GM21619 (cell line): ENCODE measurements around the gene CAB39.

ENCODE experiments used
- ATAC-seq: cut with Tn5 transposase; IDR thresholded peaks from one replicate; pipeline ENCODE4 v1.9.1; 2021; ENCODE audit not compliant: unreplicated experiment

Gene CAB39

DNA sequence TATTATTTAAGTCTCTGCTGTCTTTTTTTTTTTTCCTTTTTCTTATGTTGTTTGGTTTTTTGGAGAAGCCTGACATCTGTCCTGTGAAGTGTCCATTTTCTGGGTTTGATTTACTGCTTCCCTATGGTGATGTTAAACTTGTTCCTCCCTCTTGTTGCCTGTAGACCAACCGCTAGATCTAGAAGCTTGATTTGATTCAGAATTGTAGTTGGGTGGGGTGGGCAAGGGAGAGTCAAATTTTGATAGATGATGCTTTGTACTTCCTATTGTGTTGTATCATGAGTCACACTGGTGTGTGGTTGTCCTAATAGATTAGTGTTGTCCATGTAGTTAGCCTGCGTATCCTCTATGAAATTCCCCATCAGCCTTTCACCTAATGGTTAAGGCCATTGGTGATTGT lies 35.4 kb downstream of the CAB39 start:
- ATAC-seq, result no peak

- no peak for ATAC-seq
Measured at GRCh38 chr2:230749111-230749510, 36.5 kb downstream of the CAB39 start.

- ATAC-seq, result no peak
Measured at GRCh38 chr2:230751062-230751461, 38.4 kb downstream of the CAB39 start.

DNA sequence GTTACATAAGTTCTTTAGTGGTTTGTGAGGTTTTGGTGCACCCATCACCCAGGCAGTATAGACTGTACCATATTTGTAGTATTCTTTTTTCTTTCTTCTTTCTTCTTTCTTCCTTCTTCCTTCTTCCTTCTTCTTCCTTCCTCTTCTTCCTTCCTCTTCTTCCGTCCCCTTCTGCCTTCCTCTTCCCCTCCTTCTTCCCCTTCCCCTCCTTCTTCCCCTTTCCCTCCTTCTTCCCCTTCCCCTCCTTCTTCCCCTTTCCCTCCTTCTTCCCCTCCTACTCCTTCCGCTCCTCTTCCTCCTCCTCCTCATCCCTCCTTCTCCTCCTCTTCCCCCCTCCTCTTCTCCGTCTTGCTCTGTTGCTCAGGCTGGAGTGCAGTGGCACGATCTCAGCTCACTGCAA lies 41.6 kb downstream of the CAB39 start:
- no peak for ATAC-seq

GRCh38 chr2:230757476-230757875 lies 44.8 kb downstream of the CAB39 start:
- ATAC-seq, result no peak

GRCh38 chr2:230758566-230759480 lies 46.2 kb downstream of the CAB39 start:
- ATAC-seq, result no peak

GRCh38 chr2:230759481-230760167 lies 47.0 kb downstream of the CAB39 start:
- ATAC-seq, result no peak

GRCh38 chr2:230761704-230762103 lies 49.1 kb downstream of the CAB39 start:
- ATAC-seq, result no peak

- no peak for ATAC-seq
Measured at GRCh38 chr2:230762317-230762896, 49.8 kb downstream of the CAB39 start.

- no peak for ATAC-seq
Measured at GRCh38 chr2:230764346-230764745, 51.7 kb downstream of the CAB39 start.

DNA sequence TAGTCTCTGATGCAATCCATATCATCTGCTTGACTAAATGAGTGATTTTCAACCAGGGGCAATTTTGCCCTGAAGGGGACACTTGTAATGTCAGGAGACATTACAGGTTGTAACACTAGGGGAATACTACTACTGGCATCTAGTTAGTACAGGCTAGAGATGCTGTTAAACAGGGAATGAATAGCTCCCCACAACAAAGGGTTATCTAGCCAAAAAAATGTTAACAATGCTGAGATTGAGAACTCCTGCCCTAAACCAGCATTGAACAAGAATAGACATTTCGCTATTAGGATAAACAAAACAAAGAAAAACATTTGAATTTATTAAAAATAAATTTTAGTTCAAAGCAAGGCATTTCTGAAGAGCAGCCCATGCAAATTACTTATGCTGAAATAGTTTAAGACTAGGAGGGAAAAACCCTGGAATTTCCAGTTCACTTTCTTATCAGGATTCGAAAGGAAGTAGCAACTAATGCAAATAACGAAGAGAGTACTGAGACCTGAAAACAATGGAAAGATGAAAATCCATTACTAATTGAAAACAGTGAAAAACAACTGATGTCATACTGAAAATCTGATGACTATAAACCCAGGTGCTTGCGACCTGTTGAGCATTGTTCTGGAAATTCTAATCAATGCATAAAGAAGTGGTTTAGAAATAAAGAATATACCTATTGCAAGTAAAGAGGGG lies 53.1 kb downstream of the CAB39 start:
- no peak for ATAC-seq

GRCh38 chr2:230767862-230768388 lies 55.3 kb downstream of the CAB39 start:
- no peak for ATAC-seq

DNA sequence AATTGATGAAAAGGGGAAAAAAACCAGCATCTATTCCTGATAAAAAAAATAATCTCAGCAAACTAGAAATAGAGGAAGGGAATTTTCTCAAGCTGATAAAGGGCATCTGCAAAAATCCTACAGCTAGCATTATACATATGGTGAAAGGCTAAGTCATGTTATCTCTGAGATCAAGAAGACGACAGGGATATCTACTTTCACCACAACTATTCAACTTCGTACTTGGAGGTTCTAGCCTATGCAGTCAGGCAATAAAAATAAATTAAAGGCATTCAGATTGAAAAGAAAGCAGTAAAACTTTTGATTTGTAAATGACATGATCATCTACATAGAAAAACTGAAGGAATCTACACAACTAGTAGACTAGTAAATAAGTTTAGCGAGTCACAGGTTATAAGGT lies 58.2 kb downstream of the CAB39 start:
- no peak for ATAC-seq

GRCh38 chr2:230772156-230772555 lies 59.5 kb downstream of the CAB39 start:
- ATAC-seq, result no peak

DNA sequence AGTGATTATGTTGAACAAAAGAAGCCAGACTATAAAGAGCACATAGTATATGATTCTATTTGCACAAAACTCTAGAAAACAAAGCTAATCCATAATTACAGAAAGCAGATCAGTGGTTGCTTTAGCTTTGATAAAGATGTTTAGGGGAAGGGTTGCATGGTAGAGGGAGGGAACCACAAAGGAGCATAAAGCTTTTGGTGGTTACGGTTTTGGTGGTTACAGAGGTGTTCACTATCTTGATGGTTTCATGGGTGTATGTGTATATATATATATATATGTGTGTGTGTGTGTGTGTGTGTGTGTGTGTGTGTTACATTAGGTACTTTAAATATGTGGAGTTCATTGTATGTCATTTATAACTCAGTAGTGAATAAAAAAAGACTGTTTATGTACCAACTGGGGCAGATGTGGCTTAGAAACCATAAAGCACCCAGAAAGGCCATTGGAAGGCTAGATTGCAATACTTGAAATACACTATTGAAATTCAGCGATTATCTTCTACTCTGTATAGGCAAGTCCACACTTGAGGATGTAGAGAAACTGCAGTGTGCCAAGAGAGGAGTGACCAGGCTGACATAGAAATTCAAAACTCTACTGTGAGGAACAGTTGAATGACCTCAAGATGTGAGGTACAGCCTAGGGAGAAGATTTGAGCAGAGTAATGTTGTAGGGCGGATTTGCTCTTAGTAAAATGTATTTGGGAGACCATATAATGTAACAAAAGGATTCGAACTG lies 60.6 kb downstream of the CAB39 start:
- no peak for ATAC-seq

- no peak for ATAC-seq
Measured at GRCh38 chr2:230774348-230774951, 61.8 kb downstream of the CAB39 start.

- no peak for ATAC-seq
Measured at GRCh38 chr2:230775737-230776136, 63.1 kb downstream of the CAB39 start.

- ATAC-seq, result no peak
Measured at GRCh38 chr2:230777721-230778120, 65.1 kb downstream of the CAB39 start.

DNA sequence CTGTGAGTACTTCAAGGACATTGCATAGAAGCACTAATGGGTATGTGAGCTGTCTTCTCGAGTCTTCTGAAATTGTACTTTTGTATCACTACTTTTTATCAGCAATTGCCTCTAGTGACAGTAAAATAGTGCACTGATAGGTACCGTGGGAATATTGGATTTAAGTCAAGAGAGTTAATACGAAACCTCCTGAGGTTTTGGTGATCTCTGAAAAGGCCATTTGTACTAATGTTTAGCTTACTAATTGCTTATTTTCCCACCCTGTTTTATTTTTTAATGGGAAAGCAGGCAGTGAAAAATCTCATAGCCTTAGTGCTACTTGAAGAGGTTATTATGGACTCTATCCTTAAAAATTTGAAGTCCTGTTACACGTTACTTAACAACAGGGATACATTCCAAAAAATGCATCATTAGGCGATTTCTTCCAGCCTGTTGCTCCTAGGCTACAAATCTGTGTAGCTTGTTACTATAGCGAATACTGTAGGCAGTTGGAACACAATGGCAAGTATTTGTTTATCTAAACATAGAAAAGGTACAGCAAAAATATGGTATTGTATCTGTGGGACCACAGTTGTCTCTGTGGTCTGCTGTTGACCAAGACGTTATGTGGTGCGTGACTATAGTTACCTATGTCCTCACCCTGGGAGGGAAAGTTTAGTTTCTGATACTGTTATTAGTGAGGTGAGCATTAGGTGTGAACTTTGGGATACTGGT lies 65.9 kb downstream of the CAB39 start:
- ATAC-seq, result peak; percentile 56
